Measurements from ENCODE around the gene MYL9. TPM values are rescaled to one million over a fixed set of nuclear protein-coding genes. Genes with fewer than 3 reads are reported as not detected.

MYL9 gene
- total and polyA plus RNA-seq, 10 of the 15 experiments (the other 5 are each of a cell fraction or from before 2014, with no cell fraction given), result 0.28 to 1.7 (median 0.63) TPM; not detected in 3

DNA sequence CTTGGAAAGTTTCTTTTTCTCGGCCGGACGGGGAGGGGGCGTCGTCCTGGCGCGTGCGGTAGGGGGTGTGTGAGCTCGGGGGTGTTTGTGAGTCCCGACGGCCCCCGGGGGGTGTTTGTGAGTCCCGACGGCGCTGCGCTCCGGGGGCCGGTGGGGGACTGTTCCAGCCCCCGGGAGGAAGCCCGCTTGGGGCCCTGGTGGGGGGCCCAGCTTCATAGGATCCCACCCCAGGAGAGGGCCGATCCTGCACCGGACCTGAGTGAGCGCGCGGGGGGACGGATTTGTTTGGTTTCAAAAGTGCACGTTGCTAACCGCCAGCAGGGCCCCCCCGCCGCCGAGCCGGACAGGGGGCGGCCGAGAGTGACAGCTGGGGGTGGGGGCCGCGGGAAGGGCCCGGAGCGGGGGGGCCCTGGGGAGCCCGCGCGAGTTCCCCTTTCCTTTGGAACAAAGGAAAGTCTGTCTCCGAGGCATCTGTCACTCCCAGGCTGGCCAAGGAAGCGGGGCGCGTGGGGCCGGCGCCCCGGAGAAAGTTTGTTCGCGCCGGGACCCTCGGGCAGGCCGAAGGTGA is 32.6 kb downstream of the MYL9 start (continued):
- TF ChIP-seq, protein P1, sequence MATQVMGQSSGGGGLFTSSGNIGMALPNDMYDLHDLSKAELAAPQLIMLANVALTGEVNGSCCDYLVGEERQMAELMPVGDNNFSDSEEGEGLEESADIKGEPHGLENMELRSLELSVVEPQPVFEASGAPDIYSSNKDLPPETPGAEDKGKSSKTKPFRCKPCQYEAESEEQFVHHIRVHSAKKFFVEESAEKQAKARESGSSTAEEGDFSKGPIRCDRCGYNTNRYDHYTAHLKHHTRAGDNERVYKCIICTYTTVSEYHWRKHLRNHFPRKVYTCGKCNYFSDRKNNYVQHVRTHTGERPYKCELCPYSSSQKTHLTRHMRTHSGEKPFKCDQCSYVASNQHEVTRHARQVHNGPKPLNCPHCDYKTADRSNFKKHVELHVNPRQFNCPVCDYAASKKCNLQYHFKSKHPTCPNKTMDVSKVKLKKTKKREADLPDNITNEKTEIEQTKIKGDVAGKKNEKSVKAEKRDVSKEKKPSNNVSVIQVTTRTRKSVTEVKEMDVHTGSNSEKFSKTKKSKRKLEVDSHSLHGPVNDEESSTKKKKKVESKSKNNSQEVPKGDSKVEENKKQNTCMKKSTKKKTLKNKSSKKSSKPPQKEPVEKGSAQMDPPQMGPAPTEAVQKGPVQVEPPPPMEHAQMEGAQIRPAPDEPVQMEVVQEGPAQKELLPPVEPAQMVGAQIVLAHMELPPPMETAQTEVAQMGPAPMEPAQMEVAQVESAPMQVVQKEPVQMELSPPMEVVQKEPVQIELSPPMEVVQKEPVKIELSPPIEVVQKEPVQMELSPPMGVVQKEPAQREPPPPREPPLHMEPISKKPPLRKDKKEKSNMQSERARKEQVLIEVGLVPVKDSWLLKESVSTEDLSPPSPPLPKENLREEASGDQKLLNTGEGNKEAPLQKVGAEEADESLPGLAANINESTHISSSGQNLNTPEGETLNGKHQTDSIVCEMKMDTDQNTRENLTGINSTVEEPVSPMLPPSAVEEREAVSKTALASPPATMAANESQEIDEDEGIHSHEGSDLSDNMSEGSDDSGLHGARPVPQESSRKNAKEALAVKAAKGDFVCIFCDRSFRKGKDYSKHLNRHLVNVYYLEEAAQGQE (IDR thresholded peaks at IDR 0.05; ENCODE audit: low read depth, low read length), result no peak
- TF ChIP-seq TBL1XR1 (IDR thresholded peaks at IDR 0.05; ENCODE audit: low read depth, low read length), result no peak
- peak; percentile 19; the same call in 1 of the 2 replicates for TF ChIP-seq DPF2 (IDR thresholded peaks at IDR 0.05)
- no peak for TF ChIP-seq MYC (IDR thresholded peaks at IDR 0.05; ENCODE audit: insufficient read depth, insufficient read length, insufficient replicate concordance, low read length, severe bottlenecking)
- TF ChIP-seq PAX5 (IDR thresholded peaks at IDR 0.05; ENCODE audit: borderline replicate concordance, low read depth, low read length), result peak; percentile 1; the same call in 1 of the 2 replicates
- TF ChIP-seq NBN (IDR thresholded peaks at IDR 0.05), result 0 out of 2 replicates have a peak, but pooled peaks have one; percentile 20
- TF ChIP-seq RUNX3 (IDR thresholded peaks at IDR 0.05; ENCODE audit: low read length), result peak; percentile 41; the same call in 1 of the 2 replicates
- no peak for TF ChIP-seq FOXM1 (IDR thresholded peaks at IDR 0.05; ENCODE audit: low read depth, low read length)
- TF ChIP-seq CREM (IDR thresholded peaks at IDR 0.05; ENCODE audit: low read depth), result peak; percentile 36; the same call in 1 of the 2 replicates
- peak in 1 of 2 experiments; percentile 23; a peak in 1 of 3 replicates for TF ChIP-seq EGR1 (IDR thresholded peaks at IDR 0.05; ENCODE audit: borderline replicate concordance in 1 of 2, low read depth in 2 of 2, low read length in 2 of 2)
- TF ChIP-seq, protein P2, sequence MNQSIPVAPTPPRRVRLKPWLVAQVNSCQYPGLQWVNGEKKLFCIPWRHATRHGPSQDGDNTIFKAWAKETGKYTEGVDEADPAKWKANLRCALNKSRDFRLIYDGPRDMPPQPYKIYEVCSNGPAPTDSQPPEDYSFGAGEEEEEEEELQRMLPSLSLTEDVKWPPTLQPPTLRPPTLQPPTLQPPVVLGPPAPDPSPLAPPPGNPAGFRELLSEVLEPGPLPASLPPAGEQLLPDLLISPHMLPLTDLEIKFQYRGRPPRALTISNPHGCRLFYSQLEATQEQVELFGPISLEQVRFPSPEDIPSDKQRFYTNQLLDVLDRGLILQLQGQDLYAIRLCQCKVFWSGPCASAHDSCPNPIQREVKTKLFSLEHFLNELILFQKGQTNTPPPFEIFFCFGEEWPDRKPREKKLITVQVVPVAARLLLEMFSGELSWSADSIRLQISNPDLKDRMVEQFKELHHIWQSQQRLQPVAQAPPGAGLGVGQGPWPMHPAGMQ (IDR thresholded peaks at IDR 0.05; ENCODE audit: borderline replicate concordance), result no peak
- no peak for TF ChIP-seq NFYA (IDR thresholded peaks at IDR 0.05; ENCODE audit: borderline replicate concordance, low read depth, low read length)
- TF ChIP-seq, protein P3, sequence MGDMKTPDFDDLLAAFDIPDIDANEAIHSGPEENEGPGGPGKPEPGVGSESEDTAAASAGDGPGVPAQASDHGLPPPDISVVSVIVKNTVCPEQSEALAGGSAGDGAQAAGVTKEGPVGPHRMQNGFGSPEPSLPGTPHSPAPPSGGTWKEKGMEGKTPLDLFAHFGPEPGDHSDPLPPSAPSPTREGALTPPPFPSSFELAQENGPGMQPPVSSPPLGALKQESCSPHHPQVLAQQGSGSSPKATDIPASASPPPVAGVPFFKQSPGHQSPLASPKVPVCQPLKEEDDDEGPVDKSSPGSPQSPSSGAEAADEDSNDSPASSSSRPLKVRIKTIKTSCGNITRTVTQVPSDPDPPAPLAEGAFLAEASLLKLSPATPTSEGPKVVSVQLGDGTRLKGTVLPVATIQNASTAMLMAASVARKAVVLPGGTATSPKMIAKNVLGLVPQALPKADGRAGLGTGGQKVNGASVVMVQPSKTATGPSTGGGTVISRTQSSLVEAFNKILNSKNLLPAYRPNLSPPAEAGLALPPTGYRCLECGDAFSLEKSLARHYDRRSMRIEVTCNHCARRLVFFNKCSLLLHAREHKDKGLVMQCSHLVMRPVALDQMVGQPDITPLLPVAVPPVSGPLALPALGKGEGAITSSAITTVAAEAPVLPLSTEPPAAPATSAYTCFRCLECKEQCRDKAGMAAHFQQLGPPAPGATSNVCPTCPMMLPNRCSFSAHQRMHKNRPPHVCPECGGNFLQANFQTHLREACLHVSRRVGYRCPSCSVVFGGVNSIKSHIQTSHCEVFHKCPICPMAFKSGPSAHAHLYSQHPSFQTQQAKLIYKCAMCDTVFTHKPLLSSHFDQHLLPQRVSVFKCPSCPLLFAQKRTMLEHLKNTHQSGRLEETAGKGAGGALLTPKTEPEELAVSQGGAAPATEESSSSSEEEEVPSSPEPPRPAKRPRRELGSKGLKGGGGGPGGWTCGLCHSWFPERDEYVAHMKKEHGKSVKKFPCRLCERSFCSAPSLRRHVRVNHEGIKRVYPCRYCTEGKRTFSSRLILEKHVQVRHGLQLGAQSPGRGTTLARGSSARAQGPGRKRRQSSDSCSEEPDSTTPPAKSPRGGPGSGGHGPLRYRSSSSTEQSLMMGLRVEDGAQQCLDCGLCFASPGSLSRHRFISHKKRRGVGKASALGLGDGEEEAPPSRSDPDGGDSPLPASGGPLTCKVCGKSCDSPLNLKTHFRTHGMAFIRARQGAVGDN (IDR thresholded peaks at IDR 0.05), result no peak
- no peak for TF ChIP-seq CHD4 (IDR thresholded peaks at IDR 0.05)
- TF ChIP-seq HDGF (IDR thresholded peaks at IDR 0.05), result no peak
- TF ChIP-seq, protein P4, sequence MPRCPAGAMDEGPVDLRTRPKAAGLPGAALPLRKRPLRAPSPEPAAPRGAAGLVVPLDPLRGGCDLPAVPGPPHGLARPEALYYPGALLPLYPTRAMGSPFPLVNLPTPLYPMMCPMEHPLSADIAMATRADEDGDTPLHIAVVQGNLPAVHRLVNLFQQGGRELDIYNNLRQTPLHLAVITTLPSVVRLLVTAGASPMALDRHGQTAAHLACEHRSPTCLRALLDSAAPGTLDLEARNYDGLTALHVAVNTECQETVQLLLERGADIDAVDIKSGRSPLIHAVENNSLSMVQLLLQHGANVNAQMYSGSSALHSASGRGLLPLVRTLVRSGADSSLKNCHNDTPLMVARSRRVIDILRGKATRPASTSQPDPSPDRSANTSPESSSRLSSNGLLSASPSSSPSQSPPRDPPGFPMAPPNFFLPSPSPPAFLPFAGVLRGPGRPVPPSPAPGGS (IDR thresholded peaks at IDR 0.05; ENCODE audit: borderline replicate concordance, insufficient read depth, low read depth, low read length, poor library complexity, severe bottlenecking), result no peak
- no peak for TF ChIP-seq ZNF384 (IDR thresholded peaks at IDR 0.05; ENCODE audit: borderline replicate concordance, low read depth, low read length)
- no peak for TF ChIP-seq ESRRA (IDR thresholded peaks at IDR 0.05; ENCODE audit: low read length)
- no peak for TF ChIP-seq PML (IDR thresholded peaks at IDR 0.05; ENCODE audit: low read length)

Measured in GM12878 (cell line).